GM12865 (cell line): ENCODE measurements around the gene LAMB2.

ENCODE experiments used
- DNase-seq: peaks from one replicate; pipeline ENCODE4 v3.0.0; 2010; ENCODE audit warnings: low read depth
- H3K4me3 ChIP-seq: 2 replicates; pipeline ENCODE4 v1.5.1; 2011; ENCODE audit warnings: mild to moderate bottlenecking, low read depth, low read length, control low read depth
- TF ChIP-seq, protein P1 (sequence below): IDR thresholded peaks from 2 replicates; pipeline ENCODE4 v1.5.1; 2011; ENCODE audit warnings: low read length, control low read depth, low read depth, inconsistent platforms; ENCODE audit not compliant: insufficient read depth; ENCODE audit errors: missing control alignments

LAMB2 gene

GRCh38 chr3:49132437-49133225, at the start of gene LAMB2:
Gene LAMB2 (minus strand): TSS chr3:49133050. CDS start chr3:49132867, 183 bp downstream.
- no peak for DNase-seq
- TF ChIP-seq, protein P1, sequence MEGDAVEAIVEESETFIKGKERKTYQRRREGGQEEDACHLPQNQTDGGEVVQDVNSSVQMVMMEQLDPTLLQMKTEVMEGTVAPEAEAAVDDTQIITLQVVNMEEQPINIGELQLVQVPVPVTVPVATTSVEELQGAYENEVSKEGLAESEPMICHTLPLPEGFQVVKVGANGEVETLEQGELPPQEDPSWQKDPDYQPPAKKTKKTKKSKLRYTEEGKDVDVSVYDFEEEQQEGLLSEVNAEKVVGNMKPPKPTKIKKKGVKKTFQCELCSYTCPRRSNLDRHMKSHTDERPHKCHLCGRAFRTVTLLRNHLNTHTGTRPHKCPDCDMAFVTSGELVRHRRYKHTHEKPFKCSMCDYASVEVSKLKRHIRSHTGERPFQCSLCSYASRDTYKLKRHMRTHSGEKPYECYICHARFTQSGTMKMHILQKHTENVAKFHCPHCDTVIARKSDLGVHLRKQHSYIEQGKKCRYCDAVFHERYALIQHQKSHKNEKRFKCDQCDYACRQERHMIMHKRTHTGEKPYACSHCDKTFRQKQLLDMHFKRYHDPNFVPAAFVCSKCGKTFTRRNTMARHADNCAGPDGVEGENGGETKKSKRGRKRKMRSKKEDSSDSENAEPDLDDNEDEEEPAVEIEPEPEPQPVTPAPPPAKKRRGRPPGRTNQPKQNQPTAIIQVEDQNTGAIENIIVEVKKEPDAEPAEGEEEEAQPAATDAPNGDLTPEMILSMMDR = no peak
- no peak within 1 kb of the TSS for H3K4me3 ChIP-seq

- no peak overlapping the region for H3K4me3 ChIP-seq
- DNase-seq = no peak
- TF ChIP-seq, protein P1 = no peak
Measured at GRCh38 chr3:49181351-49181750, 48.5 kb upstream of the LAMB2 start.

DNA sequence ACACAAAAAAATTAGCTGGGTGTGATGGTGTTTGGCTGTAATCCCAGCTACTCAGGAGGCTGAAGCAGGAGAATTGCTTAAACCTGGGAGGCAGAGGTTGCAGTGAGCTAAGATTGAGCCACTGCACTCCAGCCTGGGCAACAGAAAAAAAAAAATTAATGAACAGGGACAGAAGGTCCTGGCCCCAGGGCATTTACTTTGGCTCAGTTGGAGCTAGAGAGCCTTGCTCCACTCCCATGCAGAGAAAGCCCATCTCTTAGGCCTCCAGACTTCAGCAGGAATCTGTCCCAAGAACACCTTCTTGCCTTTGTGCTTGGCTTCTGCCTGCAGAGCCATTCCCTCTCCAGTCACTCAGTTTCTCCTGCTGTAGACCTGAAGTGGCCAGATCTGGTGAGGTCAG, 47.3 kb upstream of the LAMB2 start:
- no peak overlapping the region for H3K4me3 ChIP-seq
- TF ChIP-seq, protein P1 = no peak
- DNase-seq = no peak

DNA sequence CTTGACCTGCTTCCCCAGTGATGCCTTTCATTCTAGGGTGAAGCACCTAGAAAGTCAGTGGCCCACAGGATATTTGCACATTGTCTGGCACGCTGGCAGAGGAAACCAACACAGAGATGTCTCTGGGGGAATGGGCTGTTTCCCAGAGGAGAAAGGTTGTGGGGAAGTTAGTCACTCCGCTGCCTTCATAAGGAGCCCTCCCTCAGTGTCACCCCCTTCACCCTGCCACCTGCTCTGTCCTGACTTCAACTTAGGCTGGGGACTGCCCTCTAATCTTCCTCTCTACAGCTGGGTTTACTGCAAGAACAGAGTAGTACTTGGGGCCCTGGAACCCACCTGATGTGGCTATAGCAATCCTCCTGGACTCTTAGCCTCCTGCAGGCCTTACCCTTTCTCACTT, 44.2 kb upstream of the LAMB2 start:
- no peak for DNase-seq
- no peak overlapping the region for H3K4me3 ChIP-seq
- TF ChIP-seq, protein P1 = no peak

GRCh38 chr3:49175530-49175929, 42.7 kb upstream of the LAMB2 start:
- no peak overlapping the region for H3K4me3 ChIP-seq
- TF ChIP-seq, protein P1 = no peak

GRCh38 chr3:49174397-49174985, 41.6 kb upstream of the LAMB2 start:
- TF ChIP-seq, protein P1 = no peak
- no peak overlapping the region for H3K4me3 ChIP-seq
- no peak for DNase-seq

More at GRCh38 chr3:49175530-49175929, 42.7 kb upstream of the LAMB2 start:
- no peak for DNase-seq

GRCh38 chr3:49173792-49174170, 40.9 kb upstream of the LAMB2 start:
- TF ChIP-seq, protein P1 = no peak
- H3K4me3 ChIP-seq = no peak overlapping the region
- no peak for DNase-seq
